ENCODE results near the gene ADGRE1. TPM values are rescaled to one million over a fixed set of nuclear protein-coding genes. Genes with fewer than 3 reads are reported as not detected.

Gene ADGRE1
- total RNA-seq, 4 donors from 2014 or later, result not detected

DNA sequence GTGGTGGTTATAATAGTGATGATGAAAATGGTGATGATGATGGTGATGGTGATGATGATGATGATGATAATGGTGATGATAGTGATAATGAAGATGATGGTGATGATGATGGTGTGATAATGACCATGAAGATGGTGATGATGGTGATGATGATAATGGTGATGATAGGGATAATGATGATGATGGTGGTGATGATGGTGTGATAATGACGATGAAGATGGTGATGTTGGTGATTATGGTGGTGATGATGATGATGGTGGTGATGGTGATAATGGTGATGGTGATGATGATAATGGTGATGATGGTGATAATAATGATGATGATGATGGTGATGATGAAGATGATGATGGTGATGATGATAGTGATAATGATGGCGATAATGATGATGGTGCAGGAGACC, 1.6 kb downstream of the ADGRE1 start:
- Histone ChIP-seq H3K9me3 (no peaks in the 10 kb centered on the region), H3K4me3 (replicated peaks in 1 of 3) (no peak overlapping the region), H3K27me3 (no peaks in the 10 kb centered on the region), H3K27ac (no peak overlapping the region), H3K36me3 (no peaks in the 10 kb centered on the region), H3K4me1 (no peaks in the 10 kb centered on the region)
- intact Hi-C loops (cut with DNase I), result no loop called here
- no peak for DNase-seq
- no peak for TF ChIP-seq CTCF (IDR thresholded peaks at IDR 0.05)
- TF ChIP-seq POLR2A (IDR thresholded peaks at IDR 0.05), result no peak
- 87 to 94% methylated on average over 2 of the region's 2 CpGs for WGBS, 2 donors

DNA sequence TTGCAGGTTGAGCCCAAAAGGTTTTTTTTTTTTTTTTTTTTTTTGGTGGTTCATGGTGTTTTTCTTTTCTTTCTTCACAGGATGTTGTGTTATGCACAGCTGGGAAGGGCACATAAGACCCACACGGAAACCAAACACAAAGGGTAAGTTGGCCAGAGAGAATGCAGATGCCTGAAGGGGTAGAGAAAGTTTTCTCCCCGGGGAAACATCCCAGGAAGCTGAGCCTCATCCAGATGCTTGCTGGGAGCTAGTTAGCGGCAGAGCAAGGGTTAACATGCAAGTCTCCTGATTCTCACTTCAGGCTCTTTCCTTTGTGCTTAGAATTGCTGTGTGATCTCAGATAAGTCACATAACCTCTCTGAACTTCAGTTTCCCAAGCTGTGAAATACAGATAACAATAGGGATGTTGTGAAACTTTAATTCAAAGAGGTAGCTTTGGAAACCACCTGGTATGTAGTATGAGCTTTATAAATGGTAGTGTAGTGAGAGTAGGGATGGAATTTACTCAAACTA, 3.1 kb downstream of the ADGRE1 start:
- Histone ChIP-seq H3K4me1 (no peaks in the 10 kb centered on the region), H3K9me3 (no peaks in the 10 kb centered on the region), H3K36me3 (no peaks in the 10 kb centered on the region), H3K4me3 (replicated peaks in 1 of 3) (no peak overlapping the region), H3K27ac (no peak overlapping the region), H3K27me3 (no peaks in the 10 kb centered on the region)
- 51 to 57% methylated on average over 3 of the region's 3 CpGs for WGBS, 2 donors
- TF ChIP-seq CTCF (IDR thresholded peaks at IDR 0.05) (no peak), POLR2A (IDR thresholded peaks at IDR 0.05) (no peak)
- no peak for DNase-seq
- intact Hi-C loops (cut with DNase I), result no loop called here

GRCh38 chr19:6890938-6891337, 3.6 kb downstream of the ADGRE1 start:
- H3K27ac ChIP-seq, result no peak overlapping the region
- no peak for TF ChIP-seq POLR2A (IDR thresholded peaks at IDR 0.05)
- no peak for TF ChIP-seq CTCF (IDR thresholded peaks at IDR 0.05)
- WGBS, 2 donors, result 65 to 70% methylated on average over 8 of the region's 8 CpGs
- no peaks in the 10 kb centered on the region for H3K27me3 ChIP-seq
- H3K9me3 ChIP-seq, result no peaks in the 10 kb centered on the region
- H3K4me1 ChIP-seq, result no peaks in the 10 kb centered on the region
- no peak overlapping the region for H3K4me3 ChIP-seq (replicated peaks in 1 of 3)
- intact Hi-C loops (cut with DNase I), result no loop called here
- no peak for DNase-seq
- H3K36me3 ChIP-seq, result no peaks in the 10 kb centered on the region

DNA sequence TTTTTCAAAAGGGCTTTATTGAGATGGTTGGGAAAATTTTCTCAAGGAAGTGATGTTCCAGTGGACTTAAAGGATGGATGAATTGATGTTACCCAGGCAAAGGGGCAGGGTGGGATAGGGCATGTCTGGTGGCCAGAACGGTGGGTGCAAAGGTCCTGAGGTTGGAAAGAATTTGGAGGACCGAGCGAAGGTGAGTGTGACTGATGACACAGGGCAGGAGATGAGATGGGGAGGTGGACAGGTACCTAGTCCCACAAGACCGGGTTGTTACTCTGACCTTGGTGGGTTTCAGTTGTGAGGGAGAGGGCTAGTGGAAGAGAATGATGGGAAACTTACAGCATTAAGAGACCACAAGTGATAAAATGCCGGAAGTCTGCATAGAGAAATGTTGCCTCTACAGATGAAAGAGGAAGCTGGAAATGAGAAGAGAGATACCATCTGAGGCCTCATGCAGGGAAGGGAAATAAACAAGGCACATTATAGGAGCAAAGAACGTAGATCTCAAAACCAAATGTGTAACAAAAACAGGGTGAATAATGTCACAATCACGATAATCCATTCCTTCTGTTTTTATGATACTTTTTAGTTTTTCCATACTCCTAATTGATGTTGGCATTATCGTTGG, 4.5 kb downstream of the ADGRE1 start:
- Histone ChIP-seq H3K27me3 (no peaks in the 10 kb centered on the region), H3K9me3 (no peaks in the 10 kb centered on the region), H3K4me3 (replicated peaks in 1 of 3) (no peak overlapping the region), H3K4me1 (no peaks in the 10 kb centered on the region), H3K36me3 (no peaks in the 10 kb centered on the region), H3K27ac (no peak overlapping the region)
- no peak for DNase-seq
- WGBS, 2 donors, result 74 to 77% methylated on average over 8 of the region's 8 CpGs
- TF ChIP-seq POLR2A (IDR thresholded peaks at IDR 0.05), result no peak
- intact Hi-C loops (cut with DNase I), result no loop called here

- H3K27ac ChIP-seq, result no peak overlapping the region
- DNase-seq, result no peak
- no peaks in the 10 kb centered on the region for H3K4me1 ChIP-seq
- TF ChIP-seq POLR2A (IDR thresholded peaks at IDR 0.05) (no peak), CTCF (IDR thresholded peaks at IDR 0.05) (no peak)
- H3K4me3 ChIP-seq (replicated peaks in 1 of 3), result no peak overlapping the region
- no peaks in the 10 kb centered on the region for H3K27me3 ChIP-seq
- intact Hi-C loops (cut with DNase I), result no loop called here
- H3K9me3 ChIP-seq, result no peaks in the 10 kb centered on the region
- no peaks in the 10 kb centered on the region for H3K36me3 ChIP-seq
- WGBS, 2 donors, result 71 to 83% methylated on average over 1 of the region's 1 CpG
Measured at GRCh38 chr19:6894313-6894712, 6.9 kb downstream of the ADGRE1 start.
